Stimulated activated CD8-positive, alpha-beta memory T cell treated with anti-CD3 and anti-CD28 coated beads, Interleukin-4, amount 100 ng/mL, for 48 hours (primary cell): Measurements from ENCODE around the gene RASAL1.
A peak's percentile ranks its signal among the peaks of the same experiment; 100 is the strongest.
"Not testable (repeated sequence)": the region's sequence is repeated elsewhere in the genome, so short reads cannot be mapped to it uniquely, and the experiment has no call there.

Experiments
- DNase-seq: peaks from one replicate; pipeline ENCODE4 v3.0.0-alpha.2; 2020

The RASAL1 gene

GRCh38 chr12:113138826-113139225 lies 3.3 kb upstream of the RASAL1 start:
- no peak for DNase-seq

GRCh38 chr12:113137861-113138783 lies 2.6 kb upstream of the RASAL1 start:
- no peak for DNase-seq

- no peak for DNase-seq
Measured at GRCh38 chr12:113136990-113137511, 1.5 kb upstream of the RASAL1 start.

- DNase-seq: peak; percentile 82
Measured at GRCh38 chr12:113136128-113136989, 798 bp upstream of the RASAL1 start.

GRCh38 chr12:113134521-113134951 lies 1.0 kb downstream of the RASAL1 start:
- no peak for DNase-seq

- no peak for DNase-seq
Measured at GRCh38 chr12:113134071-113134470, 1.5 kb downstream of the RASAL1 start.

- no peak for DNase-seq
Measured at GRCh38 chr12:113133666-113134065, 1.9 kb downstream of the RASAL1 start.

- no peak for DNase-seq
Measured at GRCh38 chr12:113133036-113133435, 2.5 kb downstream of the RASAL1 start.

- DNase-seq: no peak
Measured at GRCh38 chr12:113131556-113131955, 4.0 kb downstream of the RASAL1 start.

GRCh38 chr12:113130457-113131135 lies 5.0 kb downstream of the RASAL1 start:
- DNase-seq: no peak

GRCh38 chr12:113129664-113130456 lies 5.7 kb downstream of the RASAL1 start:
- DNase-seq: no peak

GRCh38 chr12:113128802-113129663 lies 6.5 kb downstream of the RASAL1 start:
- DNase-seq: no peak

- DNase-seq: no peak
Measured at GRCh38 chr12:113127791-113128199, 7.8 kb downstream of the RASAL1 start.

- DNase-seq: no peak
Measured at GRCh38 chr12:113120670-113121370, 14.7 kb downstream of the RASAL1 start.

GRCh38 chr12:113119980-113120669 lies 15.4 kb downstream of the RASAL1 start:
- no peak for DNase-seq

- no peak for DNase-seq
Measured at GRCh38 chr12:113118142-113118541, 17.4 kb downstream of the RASAL1 start.

GRCh38 chr12:113117684-113118083 lies 17.9 kb downstream of the RASAL1 start:
- DNase-seq: not testable (repeated sequence)

- no peak for DNase-seq
Measured at GRCh38 chr12:113116875-113117274, 18.7 kb downstream of the RASAL1 start.

- no peak for DNase-seq
Measured at GRCh38 chr12:113115455-113116126, 20.0 kb downstream of the RASAL1 start.
